Bronchial epithelial cell (primary cell): ENCODE measurements around the gene FOXA1. TPM values are rescaled to one million over a fixed set of nuclear protein-coding genes. Genes with fewer than 3 reads are reported as not detected.

ENCODE experiments used
- DNase-seq: peaks from one replicate; pipeline ENCODE4 v3.0.0-alpha.2; 2010; ENCODE audit warnings: low read depth
- FAIRE-seq: peaks from 2 replicates; lab custom pipeline; 2011; peaks lifted over from hg19 to GRCh38; lab: Jason Lieb, UNC
- H3K27me3 ChIP-seq: 2 replicates; pipeline ENCODE4 v1.5.1; 2011; ENCODE audit warnings: low read length; ENCODE audit not compliant: control insufficient read depth, insufficient read depth
- H3K36me3 ChIP-seq: 2 replicates; pipeline ENCODE4 v1.5.1; 2011; ENCODE audit warnings: low read length; ENCODE audit not compliant: control insufficient read depth, insufficient read depth
- H3K4me3 ChIP-seq: 2 replicates; pipeline ENCODE4 v1.5.1; 2011; ENCODE audit warnings: mild to moderate bottlenecking, low read depth, low read length, control low read depth
- CTCF ChIP-seq: IDR thresholded peaks from 2 replicates; pipeline ENCODE4 v1.5.1; 2011; ENCODE audit warnings: mild to moderate bottlenecking, moderate library complexity, low read length, control low read depth, inconsistent platforms; ENCODE audit not compliant: insufficient read depth, severe bottlenecking
- total RNA-seq: library from RNA; depleted of rRNA; stranded (reverse); fragments of >200 nt; gene quantifications from 2 replicates; pipeline ENCODE4 v1.2.1, GENCODE V29; 2014

FOXA1 gene
- total RNA-seq, 1 donor from 2014 or later: 5.3 TPM

GRCh38 chr14:37600880-37601741 lies 6.1 kb upstream of the FOXA1 start:
- Histone ChIP-seq H3K4me3 (no peak overlapping the region), H3K27me3 (peaks cover 7% of the 10 kb centered on the region), H3K36me3 (no peaks in the 10 kb centered on the region)
- DNase-seq (peak; percentile 16), FAIRE-seq (no peak)
- TF ChIP-seq CTCF: no peak

GRCh38 chr14:37599507-37600368 lies 4.7 kb upstream of the FOXA1 start:
- Histone ChIP-seq H3K36me3 (no peaks in the 10 kb centered on the region), H3K27me3 (peaks cover 7% of the 10 kb centered on the region), H3K4me3 (peak overlapping the region; percentile 43)
- FAIRE-seq: no peak
- DNase-seq: peak; percentile 12
- peak; percentile 0 for TF ChIP-seq CTCF

- DNase-seq (no peak), FAIRE-seq (no peak)
- Histone ChIP-seq H3K27me3 (peaks cover 3% of the 10 kb centered on the region), H3K36me3 (no peaks in the 10 kb centered on the region), H3K4me3 (peak overlapping the region; percentile 43)
- TF ChIP-seq CTCF: no peak
These were observed 3.9 kb upstream of the FOXA1 start for GRCh38 chr14:37598747-37599506.

GRCh38 chr14:37597914-37598746 lies 3.1 kb upstream of the FOXA1 start:
- no peak for FAIRE-seq
- Histone ChIP-seq H3K27me3 (no peaks in the 10 kb centered on the region), H3K36me3 (no peaks in the 10 kb centered on the region), H3K4me3 (peak overlapping the region; percentile 43)
- no peak for TF ChIP-seq CTCF
- peak; percentile 33 for DNase-seq

- Histone ChIP-seq H3K36me3 (no peaks in the 10 kb centered on the region), H3K27me3 (no peaks in the 10 kb centered on the region), H3K4me3 (peak overlapping the region; percentile 43)
- DNase-seq (peak; percentile 59), FAIRE-seq (no peak)
- peak; percentile 78 for TF ChIP-seq CTCF
These were observed 2.5 kb upstream of the FOXA1 start for GRCh38 chr14:37597538-37597913.
